ENCODE results near the gene RAB7A. TPM values are rescaled to one million over a fixed set of nuclear protein-coding genes. Genes with fewer than 3 reads are reported as not detected.

RAB7A gene
- total RNA-seq, 1 experiment from 2014 or later, result 284 TPM

DNA sequence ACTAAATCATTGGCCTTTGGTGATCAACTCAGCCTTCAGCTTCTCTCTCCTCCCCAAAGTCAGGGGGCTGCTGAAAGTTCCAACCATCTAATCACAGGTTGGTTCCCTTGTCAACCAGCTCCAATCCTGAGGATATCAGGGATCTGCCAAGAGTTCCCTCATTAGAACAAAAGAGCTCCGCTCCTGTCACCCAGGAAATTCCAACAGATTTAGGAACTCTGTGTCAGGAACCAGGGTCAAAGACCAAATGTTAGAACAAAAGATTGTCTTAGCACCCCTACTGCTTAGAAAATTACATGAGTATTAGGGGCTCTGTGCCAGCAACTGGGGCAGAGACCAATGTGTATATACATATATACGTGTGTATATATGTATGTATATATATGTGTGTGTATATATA is 32.3 kb upstream of the RAB7A start:
- Mint-ChIP-seq H3K36me3 (ENCODE audit: insufficient read depth, unreplicated experiment) (no peaks in the 10 kb centered on the region), H3K27ac (ENCODE audit: unreplicated experiment) (no peak overlapping the region), H3K9me3 (ENCODE audit: unreplicated experiment) (no peaks in the 10 kb centered on the region), H3K4me3 (ENCODE audit: unreplicated experiment) (no peak overlapping the region), H3K27me3 (ENCODE audit: insufficient read depth, unreplicated experiment) (no peaks in the 10 kb centered on the region), H3K4me1 (ENCODE audit: low read depth, unreplicated experiment) (no peaks in the 10 kb centered on the region)
- CTCF ChIA-PET, result interaction anchor here (0.5 kb wide), 1 partner anchor 475 kb away, joined by 3 read pairs; no protein-coding TSS in a partner anchor
- Histone ChIP-seq H3K36me3 (ENCODE audit: control insufficient read depth, insufficient read depth, low read length) (no peaks in the 10 kb centered on the region), H3K4me3 (ENCODE audit: low read depth, low read length) (no peak overlapping the region), H3K4me1 (no peaks in the 10 kb centered on the region), H3K27me3 (replicated peaks; ENCODE audit: control insufficient read depth, insufficient read depth, low read length) (no peaks in the 10 kb centered on the region), H3K9me3 (no peaks in the 10 kb centered on the region)
- TF ChIP-seq, protein P1, sequence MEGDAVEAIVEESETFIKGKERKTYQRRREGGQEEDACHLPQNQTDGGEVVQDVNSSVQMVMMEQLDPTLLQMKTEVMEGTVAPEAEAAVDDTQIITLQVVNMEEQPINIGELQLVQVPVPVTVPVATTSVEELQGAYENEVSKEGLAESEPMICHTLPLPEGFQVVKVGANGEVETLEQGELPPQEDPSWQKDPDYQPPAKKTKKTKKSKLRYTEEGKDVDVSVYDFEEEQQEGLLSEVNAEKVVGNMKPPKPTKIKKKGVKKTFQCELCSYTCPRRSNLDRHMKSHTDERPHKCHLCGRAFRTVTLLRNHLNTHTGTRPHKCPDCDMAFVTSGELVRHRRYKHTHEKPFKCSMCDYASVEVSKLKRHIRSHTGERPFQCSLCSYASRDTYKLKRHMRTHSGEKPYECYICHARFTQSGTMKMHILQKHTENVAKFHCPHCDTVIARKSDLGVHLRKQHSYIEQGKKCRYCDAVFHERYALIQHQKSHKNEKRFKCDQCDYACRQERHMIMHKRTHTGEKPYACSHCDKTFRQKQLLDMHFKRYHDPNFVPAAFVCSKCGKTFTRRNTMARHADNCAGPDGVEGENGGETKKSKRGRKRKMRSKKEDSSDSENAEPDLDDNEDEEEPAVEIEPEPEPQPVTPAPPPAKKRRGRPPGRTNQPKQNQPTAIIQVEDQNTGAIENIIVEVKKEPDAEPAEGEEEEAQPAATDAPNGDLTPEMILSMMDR (IDR thresholded peaks at IDR 0.05; ENCODE audit: insufficient read depth in 1 of 2, low read depth in 1 of 2, low read length in 1 of 2, severe bottlenecking in 1 of 2, unreplicated experiment in 1 of 2), result no peak
- intact Hi-C loops (cut with micrococcal nuclease; ENCODE audit: unreplicated experiment), result no loop called here
- POLR2A ChIA-PET, result no interaction called here
- no TSS peak for BruUV-seq (replicated peaks)
- no peak for DNase-seq

DNA sequence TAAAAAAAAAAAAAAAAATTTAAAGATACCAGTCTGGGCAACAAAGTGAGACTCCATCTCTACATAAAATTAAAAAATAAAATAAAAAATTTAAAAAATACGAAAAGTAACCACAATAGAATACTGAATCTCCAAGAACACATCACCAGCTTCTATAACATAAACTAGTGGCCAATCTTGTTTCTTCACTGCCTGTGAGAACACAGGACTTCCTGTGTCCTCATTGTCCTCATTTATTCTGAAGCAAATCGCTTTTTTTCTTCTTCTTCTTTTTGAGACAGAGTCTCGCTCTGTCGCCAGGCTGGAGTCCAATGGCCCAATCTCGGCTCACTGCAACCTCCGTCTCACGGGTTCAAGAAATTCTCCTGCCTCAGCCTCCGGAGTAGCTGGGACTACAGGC is 28.6 kb upstream of the RAB7A start:
- no peaks in the 10 kb centered on the region for H3K4me1 Mint-ChIP-seq (ENCODE audit: low read depth, unreplicated experiment)
- H3K9me3 ChIP-seq, result no peaks in the 10 kb centered on the region
- ChIA-PET CTCF (no interaction called here), POLR2A (no interaction called here)
- no peaks in the 10 kb centered on the region for H3K36me3 ChIP-seq (ENCODE audit: control insufficient read depth, insufficient read depth, low read length)
- H3K4me3 ChIP-seq (ENCODE audit: low read depth, low read length), result no peak overlapping the region
- intact Hi-C loops (cut with micrococcal nuclease; ENCODE audit: unreplicated experiment), result no loop called here
- H3K36me3 Mint-ChIP-seq (ENCODE audit: insufficient read depth, unreplicated experiment), result no peaks in the 10 kb centered on the region
- no peaks in the 10 kb centered on the region for H3K27me3 Mint-ChIP-seq (ENCODE audit: insufficient read depth, unreplicated experiment)
- no peaks in the 10 kb centered on the region for H3K4me1 ChIP-seq
- H3K27me3 ChIP-seq (replicated peaks; ENCODE audit: control insufficient read depth, insufficient read depth, low read length), result no peaks in the 10 kb centered on the region
- no peak for DNase-seq
- no peak overlapping the region for H3K4me3 Mint-ChIP-seq (ENCODE audit: unreplicated experiment)
- BruUV-seq (replicated peaks), result no TSS peak
- TF ChIP-seq, protein P1 (IDR thresholded peaks at IDR 0.05; ENCODE audit: insufficient read depth in 1 of 2, low read depth in 1 of 2, low read length in 1 of 2, severe bottlenecking in 1 of 2, unreplicated experiment in 1 of 2), result no peak
- H3K27ac Mint-ChIP-seq (ENCODE audit: unreplicated experiment), result no peak overlapping the region
- H3K9me3 Mint-ChIP-seq (ENCODE audit: unreplicated experiment), result no peaks in the 10 kb centered on the region

DNA sequence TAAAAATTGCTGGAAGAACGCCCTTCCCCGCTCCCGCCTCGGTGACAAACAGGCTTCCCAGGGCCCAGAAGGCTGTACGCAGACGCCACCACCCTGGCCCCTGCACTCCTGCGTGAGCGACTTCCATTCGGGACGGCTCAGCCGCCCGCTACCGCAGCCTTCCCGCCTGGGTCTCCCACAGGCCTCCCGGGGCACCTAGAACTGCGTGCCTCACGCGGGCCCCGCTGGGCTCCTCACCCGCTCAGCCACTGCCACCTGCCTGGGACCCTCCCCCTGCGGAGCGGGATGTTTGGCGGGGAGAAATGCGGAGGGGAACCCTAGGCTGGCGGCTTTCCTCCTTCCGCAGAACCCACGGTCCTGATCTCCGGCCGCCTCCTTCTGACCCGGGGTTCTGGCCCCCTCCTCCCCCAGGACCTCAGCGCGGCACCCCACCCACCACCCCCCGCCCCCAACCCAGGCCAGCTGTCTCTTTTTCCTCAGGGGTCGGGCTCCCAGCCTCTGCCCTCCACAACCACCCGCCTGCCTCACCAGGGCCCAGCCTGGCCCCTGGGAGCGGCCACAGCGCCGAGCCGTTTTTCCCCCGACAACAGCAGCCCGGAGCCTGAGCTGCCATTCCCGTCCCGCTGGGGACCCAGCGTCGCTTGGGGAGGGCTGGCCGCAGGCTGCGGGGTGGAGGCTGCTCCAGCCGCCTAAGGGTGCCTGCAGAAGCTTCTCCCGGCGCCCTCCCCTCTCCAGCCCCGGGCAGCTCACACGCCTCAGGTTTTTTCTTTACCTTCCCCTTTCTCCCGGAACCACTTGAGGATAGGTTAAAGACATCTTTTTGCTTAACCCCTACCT is 27.6 kb upstream of the RAB7A start:
- peak; percentile 50 for DNase-seq
- POLR2A ChIA-PET, result no interaction called here
- no TSS peak for BruUV-seq (replicated peaks)

More for the DNA sequence above, 27.6 kb upstream of the RAB7A start:
- Mint-ChIP-seq H3K4me1 (ENCODE audit: low read depth, unreplicated experiment) (no peaks in the 10 kb centered on the region), H3K9me3 (ENCODE audit: unreplicated experiment) (no peaks in the 10 kb centered on the region), H3K4me3 (ENCODE audit: unreplicated experiment) (peak overlapping the region; percentile 64), H3K27ac (ENCODE audit: unreplicated experiment) (no peak overlapping the region), H3K36me3 (ENCODE audit: insufficient read depth, unreplicated experiment) (no peaks in the 10 kb centered on the region), H3K27me3 (ENCODE audit: insufficient read depth, unreplicated experiment) (no peaks in the 10 kb centered on the region)
- H3K4me1 ChIP-seq, result no peaks in the 10 kb centered on the region
- H3K4me3 ChIP-seq (ENCODE audit: low read depth, low read length), result peak overlapping the region; percentile 32
- H3K27me3 ChIP-seq (replicated peaks; ENCODE audit: control insufficient read depth, insufficient read depth, low read length), result no peaks in the 10 kb centered on the region
- TF ChIP-seq, protein P1 (IDR thresholded peaks at IDR 0.05; ENCODE audit: insufficient read depth in 1 of 2, low read depth in 1 of 2, low read length in 1 of 2, severe bottlenecking in 1 of 2, unreplicated experiment in 1 of 2), result no peak
- H3K9me3 ChIP-seq, result no peaks in the 10 kb centered on the region
- intact Hi-C loops (cut with micrococcal nuclease; ENCODE audit: unreplicated experiment), result no loop called here
- H3K36me3 ChIP-seq (ENCODE audit: control insufficient read depth, insufficient read depth, low read length), result no peaks in the 10 kb centered on the region
- CTCF ChIA-PET, result interaction anchor here (1.1 kb wide), 1 partner anchor 18 kb away, joined by 6 read pairs; no protein-coding TSS in a partner anchor

Measured in Caco-2 (cell line).